HG02642 (cell line): Measurements from ENCODE around the gene RAB6B.

Experiments used
- ATAC-seq: cut with Tn5 transposase; IDR thresholded peaks from one replicate; pipeline ENCODE4 v1.9.1; 2021; ENCODE audit warnings: mild to moderate bottlenecking; ENCODE audit not compliant: unreplicated experiment, poor library complexity

Gene RAB6B

GRCh38 chr3:133895208-133896001, at the start of gene RAB6B:
RAB6B (minus strand) TSS chr3:133895882; CDS start chr3:133895466, 416 bp downstream.
- ATAC-seq = no peak

- no peak for ATAC-seq
Measured at GRCh38 chr3:133944641-133945380, 49.1 kb upstream of the RAB6B start.

GRCh38 chr3:133944181-133944580, 48.5 kb upstream of the RAB6B start:
- ATAC-seq = no peak

GRCh38 chr3:133943639-133944141, 48.0 kb upstream of the RAB6B start:
- no peak for ATAC-seq

GRCh38 chr3:133943031-133943535, 47.4 kb upstream of the RAB6B start:
- no peak for ATAC-seq

DNA sequence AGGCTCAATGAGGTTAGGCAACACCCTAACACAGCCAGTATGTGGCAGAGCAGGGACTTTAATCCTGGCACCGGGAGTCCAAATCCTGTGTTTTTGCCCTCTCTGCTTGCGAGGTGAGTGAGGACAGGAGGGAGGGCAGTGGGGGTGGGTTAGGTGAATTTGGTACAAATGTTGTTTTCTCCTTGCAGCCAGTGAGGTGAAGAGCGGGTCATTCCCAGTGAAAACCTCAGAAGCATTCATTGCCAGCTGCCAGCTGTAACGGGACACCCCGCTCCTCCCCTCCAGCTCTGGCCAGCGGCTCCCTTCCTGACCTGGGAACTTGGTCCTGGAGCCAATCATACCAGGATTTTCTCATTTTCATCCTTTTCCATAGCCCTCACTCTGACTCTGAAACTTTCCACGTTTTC, 45.7 kb upstream of the RAB6B start:
- no peak for ATAC-seq

- ATAC-seq = no peak
Measured at GRCh38 chr3:133940536-133940935, 44.9 kb upstream of the RAB6B start.

GRCh38 chr3:133939463-133939835, 43.8 kb upstream of the RAB6B start:
- no peak for ATAC-seq

DNA sequence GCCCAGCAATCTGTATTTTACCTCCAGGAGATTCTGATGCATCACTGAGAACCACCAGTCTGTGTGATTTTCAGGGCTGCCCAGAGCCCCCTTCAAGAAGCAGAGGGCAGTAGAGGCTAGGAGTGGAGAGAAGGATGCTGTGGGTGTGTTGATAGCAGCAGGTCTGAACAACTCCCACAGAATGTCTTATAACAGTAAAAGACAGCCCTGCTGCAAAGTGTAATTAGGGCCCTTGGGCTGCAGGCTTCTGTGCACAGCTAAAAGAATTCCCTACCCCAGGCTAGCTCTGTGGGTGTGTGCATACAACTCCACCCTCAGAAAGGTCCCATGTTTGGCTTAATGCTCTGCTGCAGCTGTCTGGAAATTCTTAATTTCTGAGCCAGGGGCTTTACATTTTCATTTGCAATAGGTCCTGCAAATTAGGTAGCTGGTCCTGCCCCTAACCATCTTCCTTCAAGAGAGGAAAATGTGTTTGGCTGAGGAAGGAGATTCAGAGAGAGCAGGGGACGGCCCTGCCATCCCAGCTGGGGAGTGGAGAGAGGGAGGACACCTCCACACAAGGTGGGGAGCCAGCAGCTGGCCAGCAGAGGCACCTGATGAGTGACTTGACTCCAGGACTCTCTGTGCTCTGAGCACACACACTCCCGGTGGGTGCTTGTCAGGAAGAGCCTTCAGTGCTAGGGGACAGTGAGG, 43.2 kb upstream of the RAB6B start:
- no peak for ATAC-seq

GRCh38 chr3:133937756-133938601, 42.3 kb upstream of the RAB6B start:
- ATAC-seq = no peak

- no peak for ATAC-seq
Measured at GRCh38 chr3:133937061-133937686, 41.5 kb upstream of the RAB6B start.

GRCh38 chr3:133935843-133936769, 40.4 kb upstream of the RAB6B start:
- ATAC-seq = no peak

DNA sequence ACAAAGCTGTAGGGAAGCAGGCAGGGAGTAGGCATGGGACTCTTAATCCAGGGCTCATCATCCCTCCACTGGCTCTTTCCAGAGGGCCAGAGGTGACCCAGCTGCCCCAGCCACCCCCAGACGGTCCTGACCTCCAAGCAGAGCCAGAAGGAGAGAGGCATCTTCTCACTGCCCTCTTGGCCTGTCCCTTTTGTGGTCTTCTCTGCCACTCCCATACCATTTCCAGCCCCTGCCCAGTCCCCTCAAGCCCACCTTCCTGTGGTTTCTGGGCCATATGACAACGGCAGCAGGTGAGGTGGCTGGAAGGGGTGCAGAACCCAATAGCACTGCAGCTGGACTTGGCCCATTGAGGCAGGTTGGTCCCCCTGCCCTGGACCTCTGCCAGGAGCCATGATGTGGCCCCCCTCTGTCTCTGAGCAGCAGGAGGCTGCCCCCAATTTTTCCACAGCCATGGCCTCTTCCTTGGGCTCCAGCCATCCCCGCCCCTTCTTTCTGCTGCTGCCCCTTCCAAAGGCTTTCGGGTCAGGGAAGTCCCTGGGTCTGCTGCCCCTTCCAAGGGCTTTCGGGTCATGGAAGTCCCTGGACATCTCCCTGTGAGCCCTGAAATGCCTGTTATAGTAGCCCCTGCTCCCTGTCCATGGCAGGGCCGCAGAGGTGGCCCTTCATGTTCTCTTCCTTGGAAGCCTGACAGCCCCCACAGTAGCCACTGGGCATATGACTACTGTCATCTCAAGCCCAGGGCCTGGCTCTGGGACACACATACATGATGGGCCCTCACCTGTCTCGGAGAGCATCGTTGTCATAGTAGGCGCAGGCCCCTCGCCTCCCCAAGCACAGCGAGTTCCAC, 39.5 kb upstream of the RAB6B start:
- no peak for ATAC-seq

DNA sequence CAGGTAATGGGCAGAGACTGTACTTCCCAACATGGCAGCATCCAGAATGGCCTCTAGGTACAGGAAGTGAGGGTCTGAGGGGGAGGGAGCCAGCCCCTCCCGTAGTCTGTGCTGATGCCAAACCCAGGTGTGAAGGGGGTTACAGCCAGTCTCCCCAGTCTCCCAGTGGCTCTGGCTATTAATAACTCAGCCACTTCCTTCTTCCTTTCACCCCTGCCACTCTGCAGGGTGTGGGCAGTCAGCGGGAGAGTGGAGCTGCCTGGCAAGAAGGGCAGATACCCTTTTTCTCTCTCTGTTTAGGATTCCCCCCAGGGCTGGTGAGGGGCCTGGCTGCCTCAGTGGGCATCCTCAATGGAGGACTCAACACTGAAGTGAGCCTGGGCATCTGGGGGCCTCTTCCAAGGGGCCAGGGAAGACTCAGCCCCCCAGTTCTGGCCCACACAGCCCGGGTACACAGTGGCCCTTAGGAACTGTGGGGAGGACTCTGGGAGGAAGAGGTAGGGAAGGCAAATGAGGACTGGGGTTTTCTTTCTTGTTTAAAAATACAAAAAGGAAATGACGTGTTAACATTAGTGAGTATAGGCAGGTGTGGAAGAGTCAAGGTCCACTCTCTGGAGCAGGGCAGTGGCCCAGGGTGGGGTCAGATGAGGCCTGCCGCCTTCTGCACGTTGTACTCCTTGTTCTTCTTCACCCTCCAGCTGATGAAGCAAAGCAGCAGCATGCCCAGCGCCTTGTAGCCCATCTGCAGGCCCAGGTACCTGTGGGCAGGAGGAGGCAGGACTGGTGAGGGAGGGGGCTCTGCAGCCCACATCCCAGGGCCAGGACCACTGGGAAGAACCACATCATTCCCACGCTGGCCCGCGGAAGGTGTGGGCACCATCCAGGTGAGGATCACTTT, 38.6 kb upstream of the RAB6B start:
- ATAC-seq = no peak

DNA sequence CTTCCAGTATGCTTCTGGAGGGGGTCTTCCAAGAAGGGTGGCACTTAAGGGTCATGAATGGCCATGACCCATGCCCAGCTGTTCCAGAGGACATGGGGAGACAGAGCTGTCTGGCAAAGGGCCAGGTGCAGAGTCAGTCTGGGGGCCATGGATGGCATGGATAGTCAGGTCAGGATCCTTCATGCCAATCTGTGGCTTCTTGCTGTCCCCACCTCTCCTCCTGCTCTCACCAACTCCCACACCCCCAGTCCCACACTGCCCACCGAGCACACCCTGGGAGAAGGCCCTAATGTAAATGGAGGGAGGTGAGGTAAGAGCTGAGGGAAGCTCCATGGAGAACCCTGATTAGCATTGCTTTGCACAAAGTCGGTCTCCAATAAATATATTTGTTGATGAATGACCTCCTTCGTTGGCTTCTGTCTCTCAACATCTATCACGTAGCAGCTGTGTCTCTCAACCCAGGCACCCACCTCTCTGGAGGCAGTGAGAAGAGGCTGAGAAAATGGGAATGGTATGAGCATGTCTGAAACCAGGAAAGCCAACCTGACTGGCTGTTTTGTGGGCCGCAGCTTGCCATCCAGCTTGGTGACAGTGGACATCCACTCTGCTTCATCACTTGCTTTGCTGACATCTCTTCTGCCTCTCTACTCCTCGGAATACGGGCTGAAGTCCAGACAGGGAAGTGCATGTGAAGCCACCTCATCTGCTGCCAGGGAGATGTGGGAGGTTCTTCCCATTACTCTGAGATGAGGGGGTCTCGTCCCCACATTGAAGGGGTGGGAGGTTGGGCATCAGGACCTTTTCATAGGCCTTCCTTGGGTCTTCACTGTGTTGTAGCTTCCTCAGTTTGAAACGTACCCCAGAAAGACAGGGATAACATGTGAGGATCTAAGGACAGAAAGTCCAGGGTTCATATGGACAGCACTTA, 37.7 kb upstream of the RAB6B start:
- ATAC-seq = no peak
